ENCODE data around the gene RERE.

The RERE gene

GRCh38 chr1:8817412-8818324, at the start of gene RERE:
TSS of gene RERE (minus strand) at chr1:8817640.
- H3K9ac ChIP-seq (ENCODE audit: low read length) = peak within 1 kb of the TSS; percentile 72
- H3K4me3 ChIP-seq (ENCODE audit: low read length) = peak within 1 kb of the TSS; percentile 84
- H3K36me3 ChIP-seq (ENCODE audit: control insufficient read depth, insufficient read depth, low read length) = no peaks in the 10 kb centered on the region
- H3K27me3 ChIP-seq (ENCODE audit: control insufficient read depth, insufficient read depth, low read length) = no peaks in the 10 kb centered on the region
- H3K27ac ChIP-seq (ENCODE audit: low read depth, low read length) = peak within 1 kb of the TSS; percentile 96
- H3K4me1 ChIP-seq (ENCODE audit: control insufficient read depth, insufficient read depth, low read length) = peaks cover 25% of the 10 kb centered on the region

GRCh38 chr1:8866792-8867415, 49.5 kb upstream of the RERE start:
- Histone ChIP-seq H3K4me3 (ENCODE audit: low read length) (no peak overlapping the region), H3K36me3 (ENCODE audit: control insufficient read depth, insufficient read depth, low read length) (peaks cover 70% of the 10 kb centered on the region), H3K4me1 (ENCODE audit: control insufficient read depth, insufficient read depth, low read length) (no peaks in the 10 kb centered on the region), H3K9ac (ENCODE audit: low read length) (no peak overlapping the region), H3K27me3 (ENCODE audit: control insufficient read depth, insufficient read depth, low read length) (no peaks in the 10 kb centered on the region), H3K27ac (ENCODE audit: low read depth, low read length) (no peak overlapping the region)

- H3K4me1 ChIP-seq (ENCODE audit: control insufficient read depth, insufficient read depth, low read length) = no peaks in the 10 kb centered on the region
- no peaks in the 10 kb centered on the region for H3K27me3 ChIP-seq (ENCODE audit: control insufficient read depth, insufficient read depth, low read length)
- peaks cover 64% of the 10 kb centered on the region for H3K36me3 ChIP-seq (ENCODE audit: control insufficient read depth, insufficient read depth, low read length)
Measured at GRCh38 chr1:8866173-8866791, 48.8 kb upstream of the RERE start.

GRCh38 chr1:8864713-8865344, 47.4 kb upstream of the RERE start:
- Histone ChIP-seq H3K9ac (ENCODE audit: low read length) (no peak overlapping the region), H3K36me3 (ENCODE audit: control insufficient read depth, insufficient read depth, low read length) (peaks cover 61% of the 10 kb centered on the region), H3K4me1 (ENCODE audit: control insufficient read depth, insufficient read depth, low read length) (no peaks in the 10 kb centered on the region), H3K27me3 (ENCODE audit: control insufficient read depth, insufficient read depth, low read length) (no peaks in the 10 kb centered on the region), H3K4me3 (ENCODE audit: low read length) (no peak overlapping the region), H3K27ac (ENCODE audit: low read depth, low read length) (no peak overlapping the region)

More at GRCh38 chr1:8866173-8866791, 48.8 kb upstream of the RERE start:
- Histone ChIP-seq H3K4me3 (ENCODE audit: low read length) (no peak overlapping the region), H3K9ac (ENCODE audit: low read length) (no peak overlapping the region), H3K27ac (ENCODE audit: low read depth, low read length) (no peak overlapping the region)

- peak overlapping the region; percentile 22 for H3K9ac ChIP-seq (ENCODE audit: low read length)
- H3K4me3 ChIP-seq (ENCODE audit: low read length) = no peak overlapping the region
- H3K27me3 ChIP-seq (ENCODE audit: control insufficient read depth, insufficient read depth, low read length) = no peaks in the 10 kb centered on the region
- no peaks in the 10 kb centered on the region for H3K4me1 ChIP-seq (ENCODE audit: control insufficient read depth, insufficient read depth, low read length)
- H3K27ac ChIP-seq (ENCODE audit: low read depth, low read length) = no peak overlapping the region
- H3K36me3 ChIP-seq (ENCODE audit: control insufficient read depth, insufficient read depth, low read length) = peaks cover 59% of the 10 kb centered on the region
Measured at GRCh38 chr1:8863794-8864233, 46.4 kb upstream of the RERE start.

GRCh38 chr1:8863138-8863537, 45.7 kb upstream of the RERE start:
- Histone ChIP-seq H3K27ac (ENCODE audit: low read depth, low read length) (no peak overlapping the region), H3K36me3 (ENCODE audit: control insufficient read depth, insufficient read depth, low read length) (peaks cover 59% of the 10 kb centered on the region), H3K4me3 (ENCODE audit: low read length) (no peak overlapping the region), H3K27me3 (ENCODE audit: control insufficient read depth, insufficient read depth, low read length) (no peaks in the 10 kb centered on the region), H3K4me1 (ENCODE audit: control insufficient read depth, insufficient read depth, low read length) (peaks cover 3% of the 10 kb centered on the region), H3K9ac (ENCODE audit: low read length) (no peak overlapping the region)

- peaks cover 58% of the 10 kb centered on the region for H3K36me3 ChIP-seq (ENCODE audit: control insufficient read depth, insufficient read depth, low read length)
Measured at GRCh38 chr1:8862528-8862927, 45.1 kb upstream of the RERE start.

GRCh38 chr1:8860738-8861516, 43.5 kb upstream of the RERE start:
- Histone ChIP-seq H3K9ac (ENCODE audit: low read length) (no peak overlapping the region), H3K36me3 (ENCODE audit: control insufficient read depth, insufficient read depth, low read length) (peaks cover 47% of the 10 kb centered on the region), H3K4me3 (ENCODE audit: low read length) (no peak overlapping the region), H3K4me1 (ENCODE audit: control insufficient read depth, insufficient read depth, low read length) (peaks cover 5% of the 10 kb centered on the region), H3K27ac (ENCODE audit: low read depth, low read length) (no peak overlapping the region), H3K27me3 (ENCODE audit: control insufficient read depth, insufficient read depth, low read length) (no peaks in the 10 kb centered on the region)

More at GRCh38 chr1:8862528-8862927, 45.1 kb upstream of the RERE start:
- Histone ChIP-seq H3K4me3 (ENCODE audit: low read length) (no peak overlapping the region), H3K27ac (ENCODE audit: low read depth, low read length) (no peak overlapping the region), H3K9ac (ENCODE audit: low read length) (no peak overlapping the region), H3K4me1 (ENCODE audit: control insufficient read depth, insufficient read depth, low read length) (peaks cover 5% of the 10 kb centered on the region), H3K27me3 (ENCODE audit: control insufficient read depth, insufficient read depth, low read length) (no peaks in the 10 kb centered on the region)

GRCh38 chr1:8858888-8859706, 41.7 kb upstream of the RERE start:
- H3K9ac ChIP-seq (ENCODE audit: low read length) = no peak overlapping the region

GRCh38 chr1:8858112-8858668, 40.8 kb upstream of the RERE start:
- Histone ChIP-seq H3K4me3 (ENCODE audit: low read length) (no peak overlapping the region), H3K27me3 (ENCODE audit: control insufficient read depth, insufficient read depth, low read length) (no peaks in the 10 kb centered on the region), H3K27ac (ENCODE audit: low read depth, low read length) (no peak overlapping the region), H3K4me1 (ENCODE audit: control insufficient read depth, insufficient read depth, low read length) (peaks cover 5% of the 10 kb centered on the region), H3K9ac (ENCODE audit: low read length) (no peak overlapping the region), H3K36me3 (ENCODE audit: control insufficient read depth, insufficient read depth, low read length) (peaks cover 21% of the 10 kb centered on the region)

More at GRCh38 chr1:8858888-8859706, 41.7 kb upstream of the RERE start:
- Histone ChIP-seq H3K27me3 (ENCODE audit: control insufficient read depth, insufficient read depth, low read length) (no peaks in the 10 kb centered on the region), H3K4me1 (ENCODE audit: control insufficient read depth, insufficient read depth, low read length) (peaks cover 5% of the 10 kb centered on the region), H3K27ac (ENCODE audit: low read depth, low read length) (no peak overlapping the region), H3K36me3 (ENCODE audit: control insufficient read depth, insufficient read depth, low read length) (peaks cover 30% of the 10 kb centered on the region), H3K4me3 (ENCODE audit: low read length) (no peak overlapping the region)

All from rectal smooth muscle tissue (tissue), 1 donor.